KG1 (cell line): ENCODE measurements around the gene DIP2A.
"Not testable (repeated sequence)": the region's sequence is repeated elsewhere in the genome, so short reads cannot be mapped to it uniquely, and the experiment has no call there.

Experiments
- DNase-seq: peaks from one replicate; lab custom pipeline; 2025; lab: John Stamatoyannopoulos, UW

Gene DIP2A

DNA sequence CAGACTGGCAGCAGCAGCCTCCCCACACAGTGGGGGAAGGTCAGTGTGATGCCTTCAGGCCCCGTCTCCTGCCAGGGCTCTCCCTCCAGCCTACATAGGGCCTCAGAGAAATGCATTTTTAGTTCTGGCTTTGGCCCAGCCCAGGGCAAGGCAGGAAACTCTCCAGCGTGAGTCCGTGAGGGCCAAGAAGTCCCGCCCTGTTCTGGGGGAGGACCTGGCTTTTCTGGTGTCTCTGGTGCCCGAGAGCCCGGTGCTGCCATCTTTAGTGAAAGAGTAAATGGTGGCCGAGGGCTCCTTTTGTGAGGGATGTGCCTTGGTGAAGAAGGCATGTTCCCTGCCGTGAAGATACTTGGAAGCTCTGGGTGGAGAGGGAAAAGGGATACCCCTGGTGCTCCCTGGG lies 14.8 kb upstream of the DIP2A start:
- no peak for DNase-seq

DNA sequence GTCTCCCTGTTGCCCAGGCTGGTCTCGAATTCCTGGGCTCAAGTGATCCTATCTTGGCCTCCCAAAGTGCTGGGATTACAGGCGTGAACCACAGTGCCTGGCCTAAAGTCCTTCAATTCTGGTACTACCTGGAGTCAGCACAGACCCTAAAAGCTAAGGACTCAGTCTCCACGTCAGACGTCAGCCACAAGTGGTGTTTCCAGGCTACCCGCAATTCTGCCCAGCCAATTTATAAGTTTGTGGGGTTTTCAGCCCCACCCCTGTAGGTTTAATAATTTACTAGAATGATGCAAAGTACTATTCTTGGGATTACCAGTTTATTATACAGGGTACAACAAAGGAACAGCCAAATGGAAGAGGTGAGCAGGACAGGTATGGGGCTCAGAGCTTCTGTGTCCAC lies 10.6 kb upstream of the DIP2A start:
- no peak for DNase-seq

DNA sequence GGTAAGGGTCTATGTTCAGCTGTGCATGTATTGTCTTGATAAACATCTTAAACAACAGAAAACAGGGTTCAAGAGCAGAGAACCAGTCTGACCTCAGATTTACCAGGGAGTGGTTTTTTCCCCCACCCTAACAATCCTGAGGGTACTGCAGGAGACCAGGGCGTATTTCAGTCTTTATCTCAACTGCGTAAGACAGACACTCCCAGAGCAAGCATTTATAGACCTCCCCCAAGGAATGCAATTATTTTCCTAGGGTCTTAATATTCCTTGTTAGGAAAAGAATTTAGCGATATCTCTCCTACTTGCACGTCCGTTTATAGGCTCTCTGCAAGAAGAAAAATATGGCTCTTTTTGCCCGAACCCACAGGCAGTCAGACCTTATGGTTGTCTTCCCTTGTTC lies 9.8 kb upstream of the DIP2A start:
- DNase-seq, result not testable (repeated sequence)

DNA sequence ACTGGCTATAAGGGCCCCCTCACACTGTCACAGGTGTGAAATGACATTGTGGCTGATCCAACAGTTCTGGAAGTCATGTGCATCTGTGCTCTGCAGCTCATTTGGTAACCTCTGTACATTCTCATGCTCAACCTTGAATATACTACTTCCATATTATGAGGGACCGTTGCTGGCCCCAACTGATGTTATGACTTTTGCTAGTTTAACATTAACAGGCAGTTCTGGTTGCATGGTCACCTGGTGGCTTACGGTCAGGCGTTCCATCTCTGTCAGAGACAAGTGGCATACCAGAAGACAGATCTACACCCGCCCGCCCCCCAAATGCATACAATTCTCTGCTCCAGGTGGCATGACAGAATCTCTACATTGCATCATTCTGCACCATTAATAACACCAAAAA lies 6.0 kb upstream of the DIP2A start:
- DNase-seq, result no peak

DNA sequence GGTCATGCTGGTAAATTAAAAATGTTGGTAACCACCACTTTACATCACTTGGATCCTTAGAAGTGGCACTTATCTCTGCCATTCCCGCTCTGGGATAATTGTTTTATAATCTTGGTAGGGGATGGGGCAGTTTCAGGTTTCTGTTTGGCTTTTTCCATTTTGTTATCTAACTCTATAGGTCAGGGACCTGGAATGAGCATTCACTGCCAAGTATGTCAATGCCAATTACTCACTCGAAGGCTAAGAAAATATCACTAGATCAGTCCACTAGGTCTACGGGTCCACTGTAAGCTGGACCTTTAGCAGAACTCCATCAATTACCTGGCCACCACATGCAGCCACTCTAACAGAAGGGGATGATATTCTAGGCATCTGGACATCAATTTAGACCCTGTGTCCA lies 4.5 kb upstream of the DIP2A start:
- DNase-seq, result no peak

DNA sequence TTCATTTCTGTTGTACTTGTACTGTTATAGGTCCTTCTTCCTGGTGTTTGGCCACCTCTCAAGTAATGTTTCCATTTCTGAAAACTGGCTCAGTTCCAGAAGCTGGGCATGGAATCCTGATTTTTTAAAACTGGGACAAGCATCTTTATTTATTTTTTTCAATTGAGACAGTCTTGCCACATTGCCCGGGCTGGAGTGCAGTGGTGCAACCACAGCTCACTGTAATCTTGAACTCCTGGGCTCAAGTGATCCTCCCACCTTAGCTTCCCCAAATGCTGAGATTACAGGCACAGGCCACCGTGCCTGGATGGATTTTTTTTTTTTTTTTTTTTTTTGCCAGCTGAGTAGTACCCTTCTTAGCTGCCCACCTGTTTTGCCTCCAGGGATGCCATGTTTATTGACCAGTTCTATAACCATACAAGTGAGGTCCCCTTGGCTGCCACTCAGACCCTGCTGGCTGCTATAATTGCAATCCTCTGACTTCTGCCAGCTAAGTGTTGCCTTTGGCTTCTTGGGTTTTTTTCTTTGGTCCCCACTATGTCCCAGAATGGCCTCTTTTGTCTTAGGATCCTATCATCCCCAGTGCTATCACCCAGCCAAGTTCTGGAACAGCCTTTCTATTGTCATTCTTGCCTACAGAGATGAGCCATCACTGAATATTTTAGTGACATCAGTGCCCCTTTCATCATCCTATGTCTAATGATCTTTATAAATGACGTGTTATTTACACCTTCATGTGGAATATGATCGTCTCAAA lies 3.9 kb upstream of the DIP2A start:
- DNase-seq, result no peak

DNA sequence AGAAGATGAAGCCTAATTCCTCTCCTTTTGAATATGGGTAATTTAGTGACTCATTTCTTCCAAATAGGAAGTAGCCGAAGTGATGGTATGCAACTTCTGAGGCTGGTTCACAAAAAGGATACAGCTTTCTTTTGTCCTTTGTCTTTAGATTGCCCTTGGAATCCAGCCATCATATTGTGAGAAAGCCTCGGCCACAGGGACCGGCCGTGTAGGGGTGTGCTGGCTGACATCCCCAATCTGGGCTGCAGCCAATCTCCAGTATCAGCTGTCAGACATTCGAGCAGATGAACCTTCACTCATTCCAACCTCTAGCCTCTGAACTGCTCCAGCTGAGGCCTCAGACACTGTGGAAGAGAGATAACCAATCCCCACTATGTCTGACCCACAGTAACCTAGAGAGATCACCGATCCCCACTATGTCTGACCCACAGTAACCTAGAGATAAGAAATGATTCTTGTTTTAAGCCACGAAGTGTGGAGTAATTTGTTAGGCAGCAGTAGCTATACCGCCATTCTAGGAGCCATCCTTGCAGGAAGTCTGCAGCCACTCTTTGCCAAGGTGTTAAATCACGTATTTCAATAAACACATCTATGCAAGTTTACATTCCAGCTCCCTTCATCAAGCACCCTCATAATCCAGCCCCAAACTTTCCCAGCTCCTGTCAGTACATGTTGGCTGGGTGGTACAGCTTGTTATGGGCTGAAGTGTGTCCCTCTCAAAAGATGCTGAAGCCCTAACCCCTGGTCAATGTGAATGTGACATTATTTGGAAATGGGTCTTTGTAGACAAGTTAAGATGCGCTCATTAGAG lies 2.9 kb upstream of the DIP2A start:
- no peak for DNase-seq

DNA sequence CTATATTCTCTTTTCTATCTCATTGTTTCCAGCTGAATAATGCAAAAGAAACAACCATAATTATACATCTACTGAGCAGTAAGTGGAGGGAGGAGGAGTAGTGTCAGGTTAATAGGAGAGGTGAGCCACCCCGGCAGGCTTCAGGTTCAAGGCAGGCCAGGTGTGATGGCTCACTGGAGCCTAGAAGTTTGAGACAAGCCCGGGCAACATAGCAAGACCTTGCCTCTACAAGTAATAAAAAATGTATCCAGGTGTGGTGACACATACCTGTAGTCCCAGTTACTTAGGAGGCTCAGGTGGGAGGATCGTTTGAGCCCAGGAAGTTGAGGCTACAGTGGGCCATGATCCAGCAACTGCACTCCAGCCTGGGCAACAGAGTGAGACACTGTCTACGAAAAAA lies 1.9 kb upstream of the DIP2A start:
- no peak for DNase-seq

DNA sequence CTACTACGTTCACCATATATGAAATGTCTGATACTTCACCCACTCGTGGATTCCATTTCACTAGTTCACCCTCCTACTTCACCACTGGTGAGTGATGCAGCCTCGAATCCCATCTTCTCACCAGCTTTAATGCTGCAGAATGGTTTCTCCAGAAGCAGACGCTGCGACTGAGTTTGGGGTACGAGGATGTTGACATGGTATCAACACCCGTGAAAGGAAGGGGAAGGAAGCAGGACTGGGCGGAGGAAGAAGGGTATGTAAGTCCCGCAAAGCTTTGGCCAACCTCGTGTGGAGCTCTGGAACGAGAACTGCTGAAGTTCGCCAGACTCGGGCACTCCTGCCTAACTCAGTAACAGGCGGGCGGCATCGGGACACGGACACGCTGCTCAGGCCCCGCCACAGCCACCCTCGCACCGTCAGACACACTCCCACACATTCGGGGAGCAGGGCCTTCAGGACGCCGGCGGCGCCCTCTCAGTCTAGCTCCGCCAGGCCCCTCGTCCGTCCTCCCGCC lies 833 bp upstream of the DIP2A start:
- no peak for DNase-seq

DNA sequence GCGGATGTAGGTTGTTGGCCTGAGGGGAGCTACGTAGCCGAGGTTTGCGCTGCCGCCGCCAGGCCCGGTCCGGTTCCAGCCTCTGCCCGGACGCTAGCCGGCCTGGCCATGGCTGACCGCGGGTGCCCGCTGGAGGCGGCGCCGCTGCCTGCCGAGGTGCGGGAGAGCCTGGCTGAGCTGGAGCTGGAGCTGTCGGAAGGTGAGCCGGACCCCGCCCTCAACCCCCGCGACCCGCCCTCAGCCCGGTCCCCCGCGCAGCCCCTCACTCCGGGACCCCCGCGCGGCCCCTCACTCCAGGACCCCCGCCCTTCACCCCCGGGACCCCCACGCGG lies 299 bp downstream of the DIP2A start:
- no peak for DNase-seq

DNA sequence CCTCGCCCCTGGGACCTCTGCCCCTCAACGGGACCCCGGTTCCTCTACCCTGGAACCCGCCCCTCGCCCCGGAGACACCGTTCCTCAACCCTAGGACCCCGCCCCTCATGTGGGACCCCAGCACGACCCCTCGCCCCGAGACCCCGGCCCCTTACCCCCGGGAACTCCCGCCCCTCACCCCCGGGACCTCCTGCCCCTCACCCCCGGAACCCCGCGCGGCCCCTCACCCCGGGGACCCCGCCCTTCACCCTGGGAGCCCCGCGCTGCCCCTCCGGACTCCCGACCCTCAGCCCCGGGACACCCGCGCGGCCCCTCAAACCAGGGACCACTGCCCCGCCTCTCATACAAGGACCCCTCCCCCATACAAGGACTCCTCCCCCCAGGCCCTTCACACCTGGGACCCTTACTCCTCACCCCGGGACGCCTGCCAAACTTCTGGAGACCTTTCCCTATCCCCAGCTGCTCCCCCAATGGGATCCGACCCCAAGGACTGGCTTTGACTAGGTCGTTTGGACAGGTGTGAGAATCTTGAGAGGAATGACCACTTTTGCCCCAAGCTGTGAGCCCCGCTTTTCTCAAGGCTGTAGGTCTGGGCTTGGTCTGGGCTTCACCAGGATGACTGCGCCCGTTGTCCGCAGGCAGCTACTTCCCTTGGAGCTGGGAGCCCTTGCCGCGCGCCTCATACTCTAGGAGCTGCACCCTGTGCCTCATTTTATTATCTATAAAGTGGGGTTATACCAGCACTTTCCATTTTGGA lies 843 bp downstream of the DIP2A start:
- no peak for DNase-seq

DNA sequence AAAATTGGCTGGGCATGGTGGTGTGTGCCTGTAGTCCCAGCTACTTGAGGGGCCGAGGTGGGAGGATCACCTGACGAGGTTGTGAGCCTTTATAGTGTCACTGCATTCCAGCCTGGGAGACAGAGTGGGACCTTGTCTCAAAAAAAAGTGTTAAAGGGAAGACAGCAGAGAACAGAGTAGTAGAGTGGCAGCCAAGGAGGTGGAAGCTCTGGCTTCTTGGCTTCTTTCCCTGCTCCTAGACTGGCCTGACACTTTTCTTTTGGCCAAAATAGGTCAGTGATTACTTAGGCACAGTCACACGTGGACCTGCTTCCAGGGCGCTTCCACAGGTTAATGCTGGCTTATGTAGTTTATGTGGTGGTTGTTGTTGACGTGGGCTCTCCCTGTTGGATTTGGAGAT lies 3.2 kb downstream of the DIP2A start:
- no peak for DNase-seq

DNA sequence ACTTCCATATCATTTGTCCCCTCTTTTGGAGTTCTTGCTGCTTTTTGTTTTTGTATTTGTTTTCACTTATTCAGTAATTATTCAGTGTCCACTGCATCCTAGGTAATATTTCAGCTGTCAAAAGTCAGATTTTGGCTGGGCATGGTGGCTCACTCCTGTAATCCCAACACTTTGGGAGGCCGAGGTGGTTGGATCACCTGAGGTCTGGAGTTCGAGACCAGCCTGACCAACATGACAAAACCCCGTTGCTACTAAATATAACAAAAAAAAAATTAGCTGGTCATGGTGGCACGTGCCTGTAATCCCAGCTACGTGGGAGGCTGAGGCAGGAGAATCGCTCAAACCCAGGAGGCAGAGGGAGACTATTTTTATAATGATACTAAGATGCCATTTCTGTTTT lies 6.5 kb downstream of the DIP2A start:
- DNase-seq, result not testable (repeated sequence)

DNA sequence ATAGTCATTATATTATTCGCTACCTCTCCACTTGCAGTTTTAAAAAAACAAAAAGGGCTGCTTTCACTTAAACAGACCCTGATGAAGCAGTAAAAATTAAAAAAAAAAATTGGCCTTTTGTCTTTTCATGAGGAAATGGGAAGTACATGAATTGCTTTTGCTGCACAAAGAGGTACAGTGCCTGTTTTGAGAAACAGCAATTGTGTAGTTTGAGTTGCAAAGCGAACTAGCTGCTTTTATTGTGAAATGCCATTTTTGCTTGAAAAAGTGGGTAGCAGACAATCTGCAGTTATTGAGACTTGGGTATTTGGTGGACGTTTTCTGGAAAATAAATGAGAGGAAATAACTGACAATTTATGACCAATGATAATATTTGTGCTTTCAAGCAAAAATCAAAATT lies 7.0 kb downstream of the DIP2A start:
- DNase-seq, result no peak

DNA sequence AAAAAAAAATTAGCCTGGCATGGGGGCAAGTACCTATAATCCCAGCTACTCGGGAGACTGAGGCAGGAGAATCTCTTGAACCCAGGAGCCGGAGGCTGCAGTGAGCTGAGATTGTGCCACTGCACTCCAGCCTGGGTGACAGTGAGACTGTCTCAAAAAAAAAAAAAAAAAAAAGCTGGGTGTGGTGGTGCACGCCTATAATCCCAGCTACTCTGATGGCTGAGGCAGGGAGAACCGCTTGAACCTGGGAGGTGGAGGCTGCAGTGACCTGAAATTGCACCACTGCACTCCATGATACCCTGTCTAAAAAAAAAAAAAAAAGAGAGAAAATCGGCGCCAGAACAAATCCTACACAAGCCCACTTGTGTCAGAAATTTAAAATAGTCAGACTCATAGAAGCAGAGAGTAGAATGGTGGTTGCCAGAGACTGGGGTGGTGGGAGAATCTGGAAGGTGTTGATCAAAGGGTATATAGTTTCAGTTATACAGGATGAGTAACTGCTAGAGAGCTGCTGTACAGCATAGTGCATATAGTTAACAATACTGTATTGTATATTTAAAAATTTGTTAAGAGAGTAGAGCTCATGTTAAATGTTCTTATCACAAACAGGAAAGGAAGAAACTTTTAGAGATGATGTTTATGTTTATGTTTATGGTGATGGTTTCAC lies 9.6 kb downstream of the DIP2A start:
- DNase-seq, result no peak

DNA sequence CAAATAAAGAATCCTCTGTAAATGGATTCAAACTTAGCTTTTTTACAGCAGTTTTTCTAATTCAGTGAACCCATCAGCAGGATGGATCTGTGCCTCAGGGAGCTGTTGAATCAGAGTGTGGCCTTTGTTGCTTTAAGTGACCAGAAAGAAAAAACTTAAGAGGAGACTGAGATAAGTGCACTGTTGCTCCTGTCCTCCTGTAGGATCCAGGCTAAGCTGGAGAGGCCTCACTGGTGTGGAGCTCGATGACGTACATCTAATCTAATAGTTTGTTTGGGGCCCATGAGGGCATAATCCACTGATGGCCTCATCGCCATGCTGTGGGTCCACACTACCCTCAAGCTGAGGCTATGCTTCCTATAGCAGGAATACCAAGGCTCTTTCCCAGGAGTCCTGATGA lies 10.6 kb downstream of the DIP2A start:
- no peak for DNase-seq

DNA sequence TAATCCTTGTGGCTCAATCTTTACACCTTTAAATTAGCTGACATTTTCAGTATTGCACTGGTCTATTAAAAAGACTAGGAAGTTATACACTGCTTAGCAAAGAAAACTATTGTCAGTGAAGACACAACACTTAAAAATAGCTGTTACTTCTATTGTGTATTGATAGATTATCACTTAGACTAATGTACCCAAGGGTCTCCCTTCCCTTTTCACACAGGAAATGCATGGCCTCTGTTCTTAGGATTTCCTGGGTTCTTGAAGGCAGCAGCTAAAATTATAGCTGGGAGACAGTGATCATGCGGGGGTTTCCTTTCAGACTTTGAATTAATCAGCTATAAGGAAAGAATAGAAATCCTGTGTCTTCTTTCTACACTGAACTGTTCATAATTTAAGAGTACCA lies 12.8 kb downstream of the DIP2A start:
- DNase-seq, result no peak

DNA sequence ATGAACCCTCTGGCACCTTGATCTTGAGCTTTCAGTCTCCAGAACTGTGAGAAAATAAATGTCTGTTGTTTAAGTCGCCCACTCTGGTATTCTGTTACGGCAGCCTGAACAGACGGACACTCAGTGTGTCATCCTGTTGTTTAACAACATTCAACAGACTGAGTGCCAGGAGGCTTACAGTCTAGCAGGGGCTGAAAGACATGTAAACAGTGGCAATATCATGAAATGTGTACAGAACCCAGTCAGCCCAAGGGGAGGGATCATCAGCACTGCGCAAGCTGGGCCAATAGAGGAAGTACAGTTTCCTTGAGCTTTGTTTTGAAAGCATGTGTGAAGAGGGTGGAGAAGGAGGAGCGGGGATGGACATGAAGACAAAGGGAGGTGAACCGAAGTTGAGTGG lies 13.6 kb downstream of the DIP2A start:
- DNase-seq, result no peak

DNA sequence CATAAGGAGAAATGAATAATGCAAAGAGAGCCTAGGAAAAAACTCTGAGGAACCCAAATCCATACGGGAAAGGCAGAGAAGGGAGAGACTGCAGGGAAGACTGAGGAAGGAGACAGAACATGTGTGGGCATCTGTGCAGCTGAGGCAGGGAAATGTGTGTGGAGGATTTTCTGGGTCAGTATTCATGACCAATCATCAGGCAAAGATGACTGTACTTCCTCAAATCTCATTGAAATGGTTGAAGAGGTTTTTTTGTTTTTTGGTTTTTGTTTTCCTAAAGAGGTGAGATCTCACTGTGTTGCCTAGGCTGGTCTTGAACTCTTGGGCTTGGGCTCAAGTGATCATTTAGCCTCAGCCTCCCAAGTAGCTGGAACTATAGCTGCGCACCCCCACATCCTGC lies 15.7 kb downstream of the DIP2A start:
- DNase-seq, result no peak

DNA sequence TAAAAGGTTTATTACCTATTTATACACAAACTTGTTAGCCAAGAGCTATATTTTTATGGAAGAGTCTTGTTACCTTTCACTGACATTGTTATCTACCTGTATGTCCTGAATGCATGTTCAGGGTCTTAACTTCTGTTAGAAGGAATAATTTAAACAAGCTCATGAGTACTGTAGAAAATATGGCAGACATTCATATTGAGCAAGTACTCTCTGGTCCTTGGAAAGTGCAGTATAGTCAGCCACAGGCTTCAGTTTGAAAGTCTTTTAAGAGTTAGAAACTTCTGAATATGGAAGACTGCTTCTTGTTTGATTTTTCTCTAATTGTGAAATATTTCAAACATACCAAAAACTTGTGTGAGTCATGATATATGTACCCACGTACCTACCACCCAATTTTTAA lies 16.6 kb downstream of the DIP2A start:
- no peak for DNase-seq

DNA sequence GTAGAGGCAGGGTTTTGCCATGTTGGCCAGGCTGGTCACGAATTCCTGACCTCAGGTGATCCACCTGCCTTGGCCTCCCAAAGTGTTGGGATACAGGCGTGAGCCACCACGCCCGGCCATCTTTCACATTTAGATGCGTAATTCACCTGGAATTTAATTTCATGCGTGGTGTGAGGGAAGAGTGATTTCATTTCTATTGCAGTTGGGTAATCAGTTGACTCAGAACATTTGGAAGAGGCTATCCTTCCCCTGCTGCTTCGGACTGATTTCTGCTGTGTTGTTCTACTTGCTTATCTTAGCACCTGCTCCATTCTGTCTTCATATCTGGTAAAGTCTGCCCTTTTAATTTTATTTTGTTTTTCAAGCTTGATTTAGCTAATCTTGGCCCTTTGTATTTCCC lies 19.1 kb downstream of the DIP2A start:
- no peak for DNase-seq

DNA sequence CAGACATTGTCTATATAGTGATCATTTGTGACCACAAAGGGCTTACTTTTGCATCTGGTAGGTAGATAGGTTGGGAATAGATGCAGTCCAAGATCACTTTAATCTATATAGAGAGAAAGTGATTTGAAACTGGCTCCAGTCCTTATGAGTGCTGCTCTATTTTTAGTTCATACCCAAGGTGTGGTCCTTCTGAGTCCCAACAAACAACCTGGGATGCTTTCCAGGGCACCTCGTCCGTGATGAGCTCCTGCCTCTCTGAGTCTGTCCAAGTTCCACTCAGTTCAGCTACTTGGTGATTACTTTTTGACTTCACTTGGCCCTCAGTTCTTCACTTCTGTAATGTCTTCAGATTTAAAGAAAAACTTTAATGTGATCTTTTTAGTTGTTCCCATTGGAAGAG lies 20.2 kb downstream of the DIP2A start:
- DNase-seq, result no peak
